GM19351 (cell line): ENCODE data around the gene RPS6KA2.

Source experiments
- ATAC-seq: cut with Tn5 transposase; IDR thresholded peaks from one replicate; pipeline ENCODE4 v1.9.1; 2021; ENCODE audit warnings: mild to moderate bottlenecking, moderate library complexity; ENCODE audit not compliant: unreplicated experiment

Gene RPS6KA2

DNA sequence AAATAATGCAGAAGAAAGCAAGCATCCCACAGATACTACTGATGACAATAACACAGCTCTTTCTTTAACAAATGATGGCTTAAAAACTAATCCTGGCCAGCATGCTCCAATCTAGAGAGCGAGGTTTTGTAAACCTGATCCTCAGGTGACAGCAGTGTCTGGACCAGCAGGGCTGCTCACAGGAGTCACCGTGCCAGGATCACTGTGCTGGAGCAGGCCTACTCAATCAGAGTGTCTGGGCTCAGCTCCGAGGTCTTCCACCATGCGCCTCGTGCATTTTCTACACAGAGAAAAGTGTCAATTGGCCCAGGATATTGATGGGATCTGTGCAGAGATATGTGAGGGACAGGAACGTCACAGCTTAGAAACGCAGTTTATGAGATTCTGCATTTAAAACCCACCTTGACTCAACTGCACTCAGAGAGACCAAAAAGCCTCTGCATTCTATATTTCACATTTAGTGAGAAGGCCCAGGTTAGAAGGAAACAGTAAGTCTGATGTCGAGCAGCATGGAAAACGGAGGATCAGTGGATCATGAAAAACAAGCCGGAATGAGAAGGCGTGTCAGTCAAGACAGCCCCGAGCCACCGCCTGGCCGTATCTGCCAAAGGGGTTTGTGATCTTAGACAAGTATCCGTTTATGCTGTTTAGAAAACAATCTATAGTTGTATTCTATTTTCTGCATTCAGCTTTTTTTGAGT is 48.4 kb downstream of the RPS6KA2 start:
- no peak for ATAC-seq

DNA sequence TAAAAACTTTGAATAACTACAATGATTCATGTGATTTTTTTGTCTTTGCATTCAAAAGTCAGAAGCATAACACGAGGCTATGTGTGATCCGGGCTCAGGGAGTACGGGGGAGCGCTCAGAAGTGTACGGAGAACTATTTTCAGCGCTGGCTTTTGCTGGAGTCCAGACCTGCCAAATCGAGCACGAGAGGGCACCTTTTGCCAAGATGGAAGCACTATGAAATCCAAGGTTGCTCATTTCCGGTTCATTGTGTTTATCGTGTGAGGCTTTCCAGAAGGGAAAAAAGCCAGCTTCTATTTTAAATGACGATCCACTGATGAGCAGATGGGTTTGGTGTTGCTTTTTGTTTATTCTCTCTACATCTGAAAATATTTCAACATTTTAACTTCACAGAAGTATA is 51.8 kb downstream of the RPS6KA2 start:
- ATAC-seq: no peak

DNA sequence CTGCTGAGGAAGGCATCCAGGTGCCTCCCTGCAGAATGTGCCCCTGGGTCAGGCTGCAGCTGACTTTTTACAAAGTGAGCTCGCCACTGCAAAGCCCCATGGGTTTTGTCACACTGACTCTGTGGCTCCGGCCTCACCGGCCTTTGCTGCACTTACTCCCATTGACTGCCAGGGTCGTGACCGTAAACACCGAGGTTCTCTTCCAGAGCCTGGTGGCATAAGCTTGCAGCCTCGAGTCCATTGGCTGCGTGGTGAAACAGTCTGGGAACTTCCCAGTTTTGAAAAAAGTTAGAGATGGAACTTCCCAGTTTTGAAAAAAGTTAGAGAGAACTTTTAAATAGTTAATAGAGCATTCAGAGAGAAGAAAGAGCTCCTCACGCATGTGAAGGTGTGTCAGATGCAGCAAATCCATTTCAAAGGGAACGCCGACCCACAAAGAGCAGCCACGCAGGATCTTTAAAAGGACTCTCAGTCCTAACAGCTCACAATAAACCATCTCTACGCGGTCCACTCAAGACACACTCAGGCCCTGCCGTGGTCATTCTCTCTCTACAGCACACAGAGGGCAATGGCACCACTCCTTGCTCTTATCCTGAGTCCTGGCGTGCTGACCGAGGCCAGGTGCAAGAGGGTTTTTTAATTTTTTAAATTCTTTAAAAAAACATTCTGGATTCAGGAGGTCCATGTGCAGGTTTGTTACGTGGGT is 53.4 kb downstream of the RPS6KA2 start:
- no peak for ATAC-seq

DNA sequence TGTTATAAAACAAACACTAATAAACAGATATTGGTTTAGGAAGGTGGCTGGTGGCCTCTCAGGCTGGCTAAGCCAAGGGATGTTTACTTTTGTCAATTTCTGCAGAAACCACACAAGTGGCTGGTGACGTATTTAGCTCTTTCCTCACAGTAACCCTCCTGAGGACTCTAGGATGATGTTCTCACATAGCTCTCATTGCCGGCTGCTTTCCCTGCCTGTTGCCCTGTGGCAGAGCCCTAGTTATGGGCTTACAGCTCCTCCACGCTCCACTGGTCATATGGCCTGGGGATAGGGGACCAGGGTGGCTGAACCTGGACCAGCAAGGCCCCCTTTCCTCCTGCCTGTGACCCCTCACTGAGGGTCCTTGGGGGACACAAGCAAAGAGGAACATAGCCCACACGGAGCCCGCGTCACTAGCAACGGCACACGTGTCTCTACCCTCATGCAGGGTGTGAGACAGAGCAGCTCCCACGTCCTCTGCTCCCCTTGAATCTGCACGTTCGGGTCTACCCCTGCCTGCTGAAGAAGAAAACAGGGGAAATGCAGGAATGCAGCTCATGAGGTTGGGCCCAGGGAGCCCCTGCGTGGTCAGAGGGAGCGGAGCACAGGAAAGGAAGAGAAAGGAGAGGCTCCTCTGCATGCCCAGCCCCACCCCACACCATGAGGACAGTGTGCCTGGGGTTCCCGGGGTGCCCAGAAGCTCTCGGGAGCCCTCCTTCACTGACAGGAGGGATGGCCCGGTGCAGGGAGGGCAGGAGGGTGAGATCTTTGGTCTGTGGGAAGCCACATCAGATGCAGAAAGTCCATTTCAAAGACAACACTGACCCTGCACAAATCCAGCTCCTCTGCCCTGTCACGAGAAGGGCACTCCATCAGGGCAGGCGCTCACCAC is 54.4 kb downstream of the RPS6KA2 start:
- ATAC-seq: no peak

DNA sequence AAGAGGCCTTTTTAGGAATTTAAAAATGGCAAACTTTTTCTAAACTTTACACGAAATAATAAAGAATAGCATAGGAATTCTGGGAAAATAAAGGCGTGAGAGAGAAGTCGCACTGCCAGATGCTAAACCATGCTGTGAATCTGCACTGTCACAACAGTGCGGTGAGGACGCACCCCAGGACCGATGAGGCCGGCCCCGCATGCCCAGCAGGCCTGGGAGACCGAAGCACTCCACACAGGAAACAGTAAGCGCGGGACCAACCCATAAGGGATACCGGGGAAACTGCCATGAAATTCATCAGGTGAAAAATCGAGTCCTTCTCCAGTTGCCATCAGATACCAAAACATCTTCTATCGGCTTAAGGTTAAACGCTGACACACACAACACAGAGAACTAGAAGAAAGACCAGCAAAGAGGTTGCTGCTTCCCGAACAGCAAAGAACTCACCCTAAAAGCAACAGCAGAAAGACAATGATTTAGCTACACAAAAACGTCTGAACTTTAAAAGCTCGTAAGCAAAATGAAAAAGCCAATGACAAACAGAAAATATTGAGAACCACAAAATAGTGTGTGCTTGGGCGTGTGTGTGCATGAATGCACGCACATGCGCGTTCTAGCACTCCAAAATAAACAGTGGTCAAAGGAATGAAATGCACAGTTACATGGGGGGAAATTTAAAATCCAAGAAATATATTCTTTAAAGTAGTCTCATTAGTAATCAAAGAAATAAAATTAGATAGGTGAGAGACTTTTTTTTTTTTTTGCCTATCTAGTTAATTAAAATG is 55.9 kb downstream of the RPS6KA2 start:
- no peak for ATAC-seq

DNA sequence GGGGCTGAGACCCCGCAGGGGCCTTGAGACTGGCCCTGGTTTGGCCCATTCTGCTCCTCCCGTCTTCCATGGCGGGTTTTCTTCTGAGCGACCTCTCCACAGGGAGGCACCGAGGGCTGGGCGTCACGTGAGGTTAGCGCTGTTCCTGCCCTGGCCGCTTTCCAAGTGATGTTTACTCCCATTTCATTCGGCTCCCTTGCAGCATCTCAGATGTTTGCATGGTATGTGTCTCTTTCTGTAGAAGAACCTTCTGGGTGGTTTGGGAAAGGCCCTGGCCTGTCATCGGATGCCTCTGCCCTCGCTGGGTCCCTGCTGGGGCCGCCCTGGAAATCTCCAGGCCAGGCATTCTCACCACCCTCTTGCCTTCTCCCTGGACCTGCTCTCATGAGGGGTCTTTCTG is 57.8 kb downstream of the RPS6KA2 start:
- ATAC-seq: no peak

DNA sequence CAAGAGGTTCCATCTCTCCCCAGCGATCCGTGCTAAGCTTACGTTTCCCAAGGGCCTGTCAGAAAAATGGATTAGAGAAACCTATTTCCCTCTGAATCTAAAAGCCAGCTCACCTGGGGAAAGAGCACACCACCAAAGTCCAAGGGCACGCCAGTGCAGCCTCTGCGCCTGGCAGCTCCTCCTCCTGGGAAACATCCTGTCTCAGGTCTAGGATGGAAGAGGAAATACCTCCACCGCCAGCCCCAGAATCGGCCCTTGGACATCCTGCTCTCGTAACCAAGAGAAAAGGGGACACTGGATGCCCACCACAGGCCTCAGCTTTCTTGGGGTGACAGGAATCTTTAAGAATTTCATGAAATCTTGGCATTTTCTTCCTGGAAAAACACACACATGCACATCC is 59.2 kb downstream of the RPS6KA2 start:
- no peak for ATAC-seq

DNA sequence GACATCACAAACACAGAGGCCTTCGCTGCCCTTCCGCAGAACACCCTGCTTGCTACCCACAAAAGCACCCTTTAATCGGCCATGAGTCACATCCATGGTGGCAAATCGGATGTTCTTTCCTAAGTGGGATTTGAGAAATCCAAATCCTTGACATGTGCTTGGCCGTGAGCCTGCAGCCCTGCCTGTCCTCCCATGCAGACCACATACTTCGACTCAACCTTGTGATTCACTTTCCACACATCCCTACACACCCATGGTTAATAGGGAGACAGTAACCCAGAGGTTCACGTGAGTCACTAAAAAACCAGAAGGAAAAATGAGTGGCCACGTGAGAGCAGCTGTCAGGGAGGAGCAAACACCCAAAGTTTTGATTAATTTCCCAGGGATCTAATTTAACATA is 59.9 kb downstream of the RPS6KA2 start:
- no peak for ATAC-seq

DNA sequence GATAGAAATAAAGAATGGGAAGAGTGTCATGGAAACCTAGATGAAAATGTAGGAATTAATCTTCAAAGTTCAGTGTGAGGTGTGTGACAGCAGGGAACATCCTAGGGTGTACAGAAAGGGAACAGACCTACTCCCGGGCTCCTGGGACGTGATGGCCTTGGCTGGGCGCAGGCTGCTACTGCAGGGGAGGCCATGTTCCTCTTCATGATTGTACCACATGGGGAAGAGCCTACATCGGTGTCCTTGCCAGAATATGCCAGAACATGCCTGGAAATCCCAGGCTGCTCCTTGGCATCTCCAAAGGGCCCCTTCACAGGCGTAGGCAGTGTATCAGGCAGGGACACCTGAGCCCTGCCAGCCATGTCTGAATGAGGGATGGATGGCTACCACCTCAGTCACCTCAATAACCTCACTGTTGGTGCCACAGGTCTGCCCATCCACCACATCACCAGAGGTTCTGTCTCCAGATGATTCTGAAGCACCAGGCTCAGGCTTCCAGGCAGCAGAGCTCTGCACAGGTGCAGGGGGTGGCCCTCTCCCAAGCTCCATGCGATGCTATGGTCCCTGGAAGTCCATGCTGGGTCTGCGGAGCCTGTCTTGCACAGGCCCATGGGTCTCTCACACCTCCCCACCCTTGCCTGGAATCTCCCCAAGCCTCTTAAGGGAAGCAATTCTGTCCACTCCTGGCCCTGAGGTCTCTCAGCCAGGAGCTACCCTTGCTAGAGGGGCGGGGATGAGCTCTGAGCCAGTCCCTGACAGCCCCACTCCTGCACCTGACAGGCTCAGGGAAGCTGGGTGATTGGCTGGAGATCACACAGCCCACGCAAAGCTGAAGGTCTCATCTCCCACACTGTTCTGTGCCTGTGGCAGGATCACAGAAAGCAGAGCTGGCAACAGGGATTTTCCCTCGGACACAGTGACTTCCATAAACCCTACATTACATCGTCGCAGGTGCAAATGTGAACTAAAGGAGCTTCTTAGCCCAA is 60.7 kb downstream of the RPS6KA2 start:
- ATAC-seq: no peak

DNA sequence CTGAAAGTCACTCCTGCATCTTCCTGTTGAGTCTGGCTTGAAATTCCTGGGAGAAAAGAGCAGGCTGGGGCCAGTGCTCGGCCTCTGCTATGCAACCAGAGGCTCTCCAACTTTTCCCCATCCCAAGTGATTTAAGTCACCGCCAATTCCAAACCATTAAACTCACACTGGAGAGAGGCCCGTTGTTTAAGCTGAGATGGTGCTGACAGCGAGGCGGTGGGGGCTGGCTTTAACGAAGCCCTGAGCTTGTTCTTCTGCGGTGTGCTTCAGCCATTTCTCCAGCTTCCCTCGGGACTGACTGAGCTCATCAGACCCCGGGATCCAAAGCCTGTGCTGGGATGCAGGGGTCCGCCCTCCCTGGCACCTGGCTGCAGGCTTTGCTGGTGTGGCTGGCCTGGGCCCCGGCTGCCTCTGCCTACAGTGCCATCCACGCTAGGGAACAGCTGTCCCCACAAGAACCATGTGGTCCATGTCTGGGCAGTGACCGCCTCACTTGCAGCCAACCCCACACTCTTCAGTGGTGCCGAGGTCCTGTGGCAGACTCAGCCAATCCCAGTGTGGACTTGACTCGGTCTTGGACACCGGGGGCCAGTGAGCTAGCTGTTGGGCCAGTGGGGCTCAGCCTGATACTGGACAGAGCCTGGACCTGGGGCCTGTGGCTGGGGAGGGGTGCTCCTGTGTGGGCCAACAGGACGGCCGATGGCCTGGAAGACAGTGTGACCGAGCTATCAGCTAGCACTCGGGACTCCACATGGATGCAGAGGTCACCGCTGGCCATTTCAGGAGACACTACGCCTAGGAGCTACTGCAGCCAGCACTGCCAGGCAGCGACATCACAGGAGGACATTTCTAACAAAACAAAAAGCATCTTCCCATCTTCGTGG is 61.7 kb downstream of the RPS6KA2 start:
- no peak for ATAC-seq

DNA sequence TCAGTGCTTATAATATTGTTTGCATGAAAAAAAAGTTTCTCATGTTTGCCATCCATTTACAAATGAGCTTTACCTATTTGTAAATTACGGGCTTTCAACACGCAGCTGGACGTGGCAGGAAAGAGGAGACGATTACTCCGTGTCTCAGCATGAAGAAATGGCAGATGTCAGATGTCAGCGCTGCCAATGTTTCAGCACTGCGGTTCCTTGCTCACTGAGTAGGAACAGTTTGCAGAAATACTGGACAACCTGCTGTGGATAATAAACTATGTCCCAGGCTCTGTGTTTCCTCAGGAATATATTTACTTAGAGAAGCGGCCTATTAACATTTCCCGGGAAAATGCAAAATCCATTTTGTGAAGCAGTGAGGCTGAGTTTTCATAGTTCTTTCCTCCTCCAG is 63.2 kb downstream of the RPS6KA2 start:
- ATAC-seq: no peak

DNA sequence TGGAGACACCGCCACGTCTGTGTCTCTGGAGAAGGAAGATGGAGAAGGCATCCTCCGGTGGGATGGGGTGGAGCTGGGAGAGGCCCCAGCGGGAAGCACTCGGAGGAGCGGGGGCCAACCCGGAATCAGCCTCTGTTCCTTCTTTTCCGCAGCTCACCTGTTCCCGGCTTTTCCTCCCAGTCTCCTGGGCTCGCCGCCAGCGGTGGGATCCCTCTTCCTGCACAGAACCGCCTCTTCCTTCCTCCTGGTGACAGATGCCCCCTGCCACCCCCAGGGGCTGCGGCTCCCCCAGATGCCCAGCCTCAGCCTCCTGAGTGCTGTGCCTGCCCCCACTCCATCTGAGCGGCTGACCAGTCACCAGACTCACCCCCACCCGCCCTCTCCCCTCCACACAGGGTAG is 63.9 kb downstream of the RPS6KA2 start:
- no peak for ATAC-seq

DNA sequence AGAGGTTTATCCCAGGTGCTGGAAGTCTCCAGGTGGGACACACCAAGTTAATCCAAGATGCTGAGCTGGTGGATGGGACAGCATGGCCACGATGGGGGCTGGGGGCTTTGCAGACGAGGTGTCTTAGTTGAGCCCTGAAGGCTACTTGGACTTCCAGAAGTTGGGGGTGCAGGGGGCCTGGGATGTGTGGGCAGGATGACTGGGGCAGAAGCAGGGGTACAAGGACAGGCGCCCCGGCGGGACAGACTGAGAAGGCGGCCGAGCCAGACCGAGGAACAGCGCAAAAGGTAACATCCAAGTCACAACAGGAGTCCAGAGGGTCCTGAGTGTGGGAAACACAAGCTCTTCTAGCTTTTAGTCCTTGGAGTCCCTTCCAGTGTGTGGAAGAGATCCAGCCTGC is 64.3 kb downstream of the RPS6KA2 start:
- ATAC-seq: no peak

DNA sequence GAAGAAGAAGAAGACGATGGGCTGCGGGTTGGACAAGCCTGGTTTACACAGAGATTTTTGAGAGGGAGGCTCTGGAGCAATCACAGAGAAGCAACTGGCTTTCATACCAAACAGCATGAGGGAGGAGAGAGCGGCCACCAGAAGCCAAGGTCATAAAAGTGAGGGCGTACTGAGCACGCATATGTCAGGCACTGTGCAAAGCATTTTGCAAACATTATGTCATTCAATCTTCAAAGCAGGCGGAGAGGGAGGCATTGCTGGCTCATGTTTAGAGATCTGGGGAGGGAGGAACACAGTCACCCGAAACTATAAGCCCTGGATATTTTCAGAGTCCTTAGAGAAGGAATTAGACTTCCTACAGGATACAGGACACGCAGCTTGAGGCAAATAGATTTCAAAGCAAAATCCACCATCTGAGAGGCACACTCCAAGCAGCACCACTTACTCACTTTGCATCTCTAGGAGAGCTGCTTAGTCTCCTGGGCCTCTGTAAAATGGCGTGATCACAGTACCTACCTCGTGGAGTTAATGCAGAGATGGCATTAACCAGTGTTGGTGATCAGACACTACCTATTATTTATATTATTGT is 65.2 kb downstream of the RPS6KA2 start:
- ATAC-seq: no peak

DNA sequence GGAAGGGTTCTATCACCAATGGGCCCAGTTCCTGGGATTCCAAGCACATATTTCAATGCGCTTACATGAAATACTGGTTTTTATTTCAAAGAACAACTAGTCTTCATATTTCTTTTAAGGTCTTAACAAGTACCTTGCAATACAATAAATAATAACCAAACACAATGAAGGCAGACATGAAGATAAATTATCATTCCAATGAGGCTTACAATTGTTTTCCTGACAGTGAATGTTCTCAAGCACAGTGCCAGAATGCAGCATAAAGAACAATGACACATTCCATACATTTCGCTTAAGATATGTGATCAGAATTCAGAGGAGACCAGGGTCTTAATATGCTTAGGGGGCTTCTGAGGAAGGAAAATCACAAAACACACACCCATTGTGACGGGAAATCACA is 66.8 kb downstream of the RPS6KA2 start:
- no peak for ATAC-seq

DNA sequence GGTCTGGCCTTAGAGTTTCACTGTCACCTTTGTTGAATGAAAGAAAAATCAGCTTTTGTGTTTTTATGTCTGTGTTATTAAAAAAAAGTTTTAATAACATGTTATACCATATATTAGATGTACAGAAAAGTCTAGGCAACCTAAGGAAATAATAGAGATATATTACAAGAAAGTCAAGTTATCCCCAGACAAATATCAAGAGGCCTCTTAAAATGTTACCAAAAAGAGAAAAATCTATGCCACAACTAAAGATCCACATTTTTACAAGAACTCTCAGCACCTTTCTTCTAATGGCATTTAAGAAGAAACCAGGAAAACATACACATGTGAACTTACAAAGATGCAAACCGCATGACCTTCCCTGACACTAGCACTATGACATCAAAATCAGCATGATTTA is 67.4 kb downstream of the RPS6KA2 start:
- ATAC-seq: no peak

DNA sequence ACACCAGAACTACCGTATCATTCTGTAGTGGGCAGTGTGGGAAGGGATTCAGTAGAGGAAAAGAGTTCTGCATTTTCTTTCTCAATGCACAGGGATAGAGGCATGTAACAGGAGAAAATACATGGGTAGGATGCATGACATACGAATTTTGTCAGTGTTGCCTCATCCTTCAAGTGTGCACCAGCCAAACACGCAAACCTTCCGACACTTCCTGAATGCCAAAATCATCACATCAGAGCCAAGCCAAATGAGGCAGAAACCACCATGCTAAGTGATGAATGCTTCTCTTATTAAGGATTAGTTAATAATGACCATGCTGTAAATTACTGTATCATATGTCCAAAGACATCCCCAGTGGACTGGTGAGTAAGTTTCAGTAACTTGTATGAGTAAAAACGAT is 67.8 kb downstream of the RPS6KA2 start:
- no peak for ATAC-seq
